SH-SY5Y (cell line): ENCODE results near the gene MAB21L4.

Experiments
- GATA2 ChIP-seq: IDR thresholded peaks from 2 replicates; pipeline ENCODE4 v1.6.1; 2011; ENCODE audit warnings: mild to moderate bottlenecking, low read depth, low read length
- GATA3 ChIP-seq: IDR thresholded peaks from 2 replicates; pipeline ENCODE4 v1.6.1; 2011; ENCODE audit warnings: low read depth, mild to moderate bottlenecking, low read length, moderate library complexity

MAB21L4 gene

GRCh38 chr2:240840435-240841060 is 55.4 kb downstream of the MAB21L4 start:
- TF ChIP-seq GATA2 (no peak), GATA3 (no peak)

GRCh38 chr2:240839152-240840143 is 56.5 kb downstream of the MAB21L4 start:
- TF ChIP-seq GATA3 (no peak), GATA2 (no peak)

- TF ChIP-seq GATA3: no peak
- no peak for TF ChIP-seq GATA2
Observed at GRCh38 chr2:240837621-240838020, 58.3 kb downstream of the MAB21L4 start.

GRCh38 chr2:240836781-240837467 is 59.0 kb downstream of the MAB21L4 start:
- TF ChIP-seq GATA2 (no peak), GATA3 (no peak)
